Measurements from ENCODE around the gene TNN. TPM values are rescaled to one million over a fixed set of nuclear protein-coding genes. Genes with fewer than 3 reads are reported as not detected.

The TNN gene, protein sequence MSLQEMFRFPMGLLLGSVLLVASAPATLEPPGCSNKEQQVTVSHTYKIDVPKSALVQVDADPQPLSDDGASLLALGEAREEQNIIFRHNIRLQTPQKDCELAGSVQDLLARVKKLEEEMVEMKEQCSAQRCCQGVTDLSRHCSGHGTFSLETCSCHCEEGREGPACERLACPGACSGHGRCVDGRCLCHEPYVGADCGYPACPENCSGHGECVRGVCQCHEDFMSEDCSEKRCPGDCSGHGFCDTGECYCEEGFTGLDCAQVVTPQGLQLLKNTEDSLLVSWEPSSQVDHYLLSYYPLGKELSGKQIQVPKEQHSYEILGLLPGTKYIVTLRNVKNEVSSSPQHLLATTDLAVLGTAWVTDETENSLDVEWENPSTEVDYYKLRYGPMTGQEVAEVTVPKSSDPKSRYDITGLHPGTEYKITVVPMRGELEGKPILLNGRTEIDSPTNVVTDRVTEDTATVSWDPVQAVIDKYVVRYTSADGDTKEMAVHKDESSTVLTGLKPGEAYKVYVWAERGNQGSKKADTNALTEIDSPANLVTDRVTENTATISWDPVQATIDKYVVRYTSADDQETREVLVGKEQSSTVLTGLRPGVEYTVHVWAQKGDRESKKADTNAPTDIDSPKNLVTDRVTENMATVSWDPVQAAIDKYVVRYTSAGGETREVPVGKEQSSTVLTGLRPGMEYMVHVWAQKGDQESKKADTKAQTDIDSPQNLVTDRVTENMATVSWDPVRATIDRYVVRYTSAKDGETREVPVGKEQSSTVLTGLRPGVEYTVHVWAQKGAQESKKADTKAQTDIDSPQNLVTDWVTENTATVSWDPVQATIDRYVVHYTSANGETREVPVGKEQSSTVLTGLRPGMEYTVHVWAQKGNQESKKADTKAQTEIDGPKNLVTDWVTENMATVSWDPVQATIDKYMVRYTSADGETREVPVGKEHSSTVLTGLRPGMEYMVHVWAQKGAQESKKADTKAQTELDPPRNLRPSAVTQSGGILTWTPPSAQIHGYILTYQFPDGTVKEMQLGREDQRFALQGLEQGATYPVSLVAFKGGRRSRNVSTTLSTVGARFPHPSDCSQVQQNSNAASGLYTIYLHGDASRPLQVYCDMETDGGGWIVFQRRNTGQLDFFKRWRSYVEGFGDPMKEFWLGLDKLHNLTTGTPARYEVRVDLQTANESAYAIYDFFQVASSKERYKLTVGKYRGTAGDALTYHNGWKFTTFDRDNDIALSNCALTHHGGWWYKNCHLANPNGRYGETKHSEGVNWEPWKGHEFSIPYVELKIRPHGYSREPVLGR (N-terminal part only)
- total RNA-seq (2014; rRNA removed), result not detected in 2 replicates
- percentile 2 among the genes with signal in this experiment for Bru-seq, nascent RNA
- percentile 8 among the genes with signal in this experiment for BruChase-seq, experiment 1, labeled RNA remaining after a 6-hour chase
- percentile 4 among the genes with signal in this experiment for BruChase-seq, experiment 2, labeled RNA remaining after a 2-hour chase
- long read RNA-seq, result 0 reads

DNA sequence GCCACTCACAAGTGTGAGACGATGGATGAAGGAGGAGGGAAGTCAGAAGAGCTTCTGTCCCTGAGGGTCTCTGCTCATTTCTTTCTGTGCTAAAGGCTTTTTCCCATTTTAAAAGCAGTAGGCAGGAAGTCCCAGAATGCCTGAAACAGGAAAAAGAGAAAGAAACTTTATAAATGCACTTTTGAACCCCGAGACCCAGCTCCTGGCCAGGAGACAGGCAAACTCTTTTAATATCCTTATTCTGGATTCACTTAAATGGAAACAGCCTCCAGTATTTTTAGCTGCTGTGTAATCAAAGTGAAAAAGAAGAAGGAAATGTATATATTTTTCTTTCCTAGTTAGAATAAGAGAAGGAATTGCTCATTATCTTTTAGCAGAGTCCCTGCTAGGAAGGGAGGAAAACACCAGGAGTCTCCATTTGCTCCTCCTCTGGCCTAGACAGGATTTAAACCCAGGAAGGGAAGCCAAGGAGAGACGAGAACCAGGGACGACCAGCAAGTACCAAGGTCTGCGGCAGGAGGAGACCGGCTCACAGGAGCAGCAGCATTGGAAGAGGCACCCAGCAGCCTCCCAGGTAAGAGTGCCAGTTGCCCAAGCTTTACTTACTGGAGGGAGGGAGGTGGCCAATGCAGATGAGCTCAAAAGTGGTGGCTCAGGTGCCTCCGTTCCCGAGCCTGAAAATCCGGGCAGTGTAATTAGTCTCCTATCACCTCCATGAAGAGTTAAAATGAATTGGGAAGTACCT, at the start of gene TNN:
TNN (plus strand) TSS at position 472 of the 745 bp plus-strand sequence. CDS start 9,586 bp downstream, outside the sequence.
- Histone ChIP-seq H3K9me3 (ENCODE audit: low read length) (no peaks in the 10 kb centered on the region), H3F3A (ENCODE audit: low read length, unreplicated experiment) (no peaks in the 10 kb centered on the region), H3K27me3 (ENCODE audit: low read length) (peaks cover 40% of the 10 kb centered on the region), H3K36me3 (ENCODE audit: low read depth, low read length) (no peaks in the 10 kb centered on the region), H2AFZ (ENCODE audit: low read length) (no peak within 1 kb of the TSS), H4K20me1 (ENCODE audit: low read length) (no peaks in the 10 kb centered on the region), H3K27ac (ENCODE audit: low read length) (no peak within 1 kb of the TSS), H3K9me2 (replicated peaks; ENCODE audit: low read length) (no peaks in the 10 kb centered on the region), H3K4me2 (ENCODE audit: low read length) (no peak within 1 kb of the TSS), H3K4me3 (ENCODE audit: low read length) (no peak within 1 kb of the TSS), H3K79me2 (ENCODE audit: low read length) (no peaks in the 10 kb centered on the region), H3K9ac (ENCODE audit: low read length) (no peak within 1 kb of the TSS), H3K4me1 (ENCODE audit: insufficient read depth, low read length) (no peaks in the 10 kb centered on the region)
- ATAC-seq, result no peak
- BruUV-seq (replicated peaks), result no TSS peak
- ChIA-PET POLR2A (ENCODE audit: unreplicated experiment) (no interaction called here), CTCF (no interaction called here)
- TF ChIP-seq EZH2phosphoT487 (IDR thresholded peaks at IDR 0.05; ENCODE audit: borderline replicate concordance, low read length), result no peak
- no peak for TF ChIP-seq EZH2 (IDR thresholded peaks at IDR 0.05; ENCODE audit: low read length, unreplicated experiment)
- TF ChIP-seq, protein P1, sequence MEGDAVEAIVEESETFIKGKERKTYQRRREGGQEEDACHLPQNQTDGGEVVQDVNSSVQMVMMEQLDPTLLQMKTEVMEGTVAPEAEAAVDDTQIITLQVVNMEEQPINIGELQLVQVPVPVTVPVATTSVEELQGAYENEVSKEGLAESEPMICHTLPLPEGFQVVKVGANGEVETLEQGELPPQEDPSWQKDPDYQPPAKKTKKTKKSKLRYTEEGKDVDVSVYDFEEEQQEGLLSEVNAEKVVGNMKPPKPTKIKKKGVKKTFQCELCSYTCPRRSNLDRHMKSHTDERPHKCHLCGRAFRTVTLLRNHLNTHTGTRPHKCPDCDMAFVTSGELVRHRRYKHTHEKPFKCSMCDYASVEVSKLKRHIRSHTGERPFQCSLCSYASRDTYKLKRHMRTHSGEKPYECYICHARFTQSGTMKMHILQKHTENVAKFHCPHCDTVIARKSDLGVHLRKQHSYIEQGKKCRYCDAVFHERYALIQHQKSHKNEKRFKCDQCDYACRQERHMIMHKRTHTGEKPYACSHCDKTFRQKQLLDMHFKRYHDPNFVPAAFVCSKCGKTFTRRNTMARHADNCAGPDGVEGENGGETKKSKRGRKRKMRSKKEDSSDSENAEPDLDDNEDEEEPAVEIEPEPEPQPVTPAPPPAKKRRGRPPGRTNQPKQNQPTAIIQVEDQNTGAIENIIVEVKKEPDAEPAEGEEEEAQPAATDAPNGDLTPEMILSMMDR (conservative IDR thresholded peaks at IDR 0.05; ENCODE audit: low read depth, low read length), result no peak
- no peak for DNase-seq
- intact Hi-C loops (cut with micrococcal nuclease), result no loop called here

- no TSS peak for BruUV-seq (replicated peaks)
- Histone ChIP-seq H3F3A (ENCODE audit: low read length, unreplicated experiment) (no peaks in the 10 kb centered on the region), H3K4me3 (ENCODE audit: low read length) (no peak overlapping the region), H3K36me3 (ENCODE audit: low read depth, low read length) (no peaks in the 10 kb centered on the region; the same call in 1 of the 2 replicates), H3K9ac (ENCODE audit: low read length) (no peak overlapping the region), H2AFZ (ENCODE audit: low read length) (no peak overlapping the region), H3K79me2 (ENCODE audit: low read length) (peaks cover 25% of the 10 kb centered on the region), H3K27me3 (ENCODE audit: low read length) (no peaks in the 10 kb centered on the region), H3K4me1 (ENCODE audit: insufficient read depth, low read length) (no peaks in the 10 kb centered on the region), H3K9me3 (ENCODE audit: low read length) (no peaks in the 10 kb centered on the region), H3K27ac (ENCODE audit: low read length) (no peak overlapping the region), H3K9me2 (replicated peaks; ENCODE audit: low read length) (no peaks in the 10 kb centered on the region), H3K4me2 (ENCODE audit: low read length) (no peak overlapping the region), H4K20me1 (ENCODE audit: low read length) (no peaks in the 10 kb centered on the region)
- CTCF ChIA-PET, result no interaction called here
- POLR2A ChIA-PET (ENCODE audit: unreplicated experiment), result no interaction called here
- no peak for DNase-seq
- ATAC-seq, result no peak
- intact Hi-C loops (cut with micrococcal nuclease), result no loop called here
- TF ChIP-seq, protein P1 (conservative IDR thresholded peaks at IDR 0.05; ENCODE audit: low read depth, low read length), result no peak
- no peak for TF ChIP-seq EZH2phosphoT487 (IDR thresholded peaks at IDR 0.05; ENCODE audit: borderline replicate concordance, low read length)
- TF ChIP-seq EZH2 (IDR thresholded peaks at IDR 0.05; ENCODE audit: low read length, unreplicated experiment), result no peak
Measured at GRCh38 chr1:175019524-175019923, 48.1 kb upstream of the TNN start.
